Activated CD4-positive, alpha-beta T cell treated with anti-CD3 and anti-CD28 coated beads, Interleukin-2, Interleukin-6, amounts not matched to agents 100 ng/mL and 50 ng/mL, durations not matched to agents 16 hours and 8 hours (primary cell): ENCODE measurements around the gene FOXJ2.
"Not testable (repeated sequence)": the region's sequence is repeated elsewhere in the genome, so short reads cannot be mapped to it uniquely, and the experiment has no call there.

Source experiments
- DNase-seq: peaks from one replicate; pipeline ENCODE4 v3.0.0-alpha.2; 2020

Gene FOXJ2

GRCh38 chr12:8031017-8031416, 1.5 kb upstream of the FOXJ2 start:
- DNase-seq, result not testable (repeated sequence)

GRCh38 chr12:8031872-8032241, 659 bp upstream of the FOXJ2 start:
- DNase-seq, result no peak

GRCh38 chr12:8033153-8034044, 883 bp downstream of the FOXJ2 start:
- DNase-seq, result peak; percentile 54

- DNase-seq, result no peak
Measured at GRCh38 chr12:8034802-8035201, 2.3 kb downstream of the FOXJ2 start.

GRCh38 chr12:8035440-8036010, 3.0 kb downstream of the FOXJ2 start:
- DNase-seq, result no peak

GRCh38 chr12:8036346-8036745, 3.8 kb downstream of the FOXJ2 start:
- no peak for DNase-seq

GRCh38 chr12:8037046-8037663, 4.6 kb downstream of the FOXJ2 start:
- no peak for DNase-seq

GRCh38 chr12:8037947-8038346, 5.4 kb downstream of the FOXJ2 start:
- no peak for DNase-seq

GRCh38 chr12:8038659-8039114, 6.2 kb downstream of the FOXJ2 start:
- peak; percentile 51 for DNase-seq

GRCh38 chr12:8040791-8041190, 8.3 kb downstream of the FOXJ2 start:
- DNase-seq, result no peak

GRCh38 chr12:8045952-8046944, 13.7 kb downstream of the FOXJ2 start:
- peak; percentile 82 for DNase-seq

GRCh38 chr12:8047842-8048241, 15.3 kb downstream of the FOXJ2 start:
- no peak for DNase-seq

- peak; percentile 20 for DNase-seq
Measured at GRCh38 chr12:8048906-8049305, 16.4 kb downstream of the FOXJ2 start.

- DNase-seq, result no peak
Measured at GRCh38 chr12:8050600-8051250, 18.2 kb downstream of the FOXJ2 start.

GRCh38 chr12:8052679-8053078, 20.2 kb downstream of the FOXJ2 start:
- DNase-seq, result no peak

GRCh38 chr12:8054816-8055215, 22.3 kb downstream of the FOXJ2 start:
- no peak for DNase-seq

GRCh38 chr12:8057306-8057705, 24.8 kb downstream of the FOXJ2 start:
- DNase-seq, result no peak

GRCh38 chr12:8057839-8058238, 25.3 kb downstream of the FOXJ2 start:
- DNase-seq, result no peak

- DNase-seq, result no peak
Measured at GRCh38 chr12:8058506-8058905, 26.0 kb downstream of the FOXJ2 start.

- no peak for DNase-seq
Measured at GRCh38 chr12:8064131-8064530, 31.6 kb downstream of the FOXJ2 start.

- peak; percentile 75 for DNase-seq
Measured at GRCh38 chr12:8065991-8066594, 33.6 kb downstream of the FOXJ2 start, which contains the start of gene C3AR1. TSS of gene C3AR1 (minus strand) at chr12:8066359. CDS start at chr12:8060185, 6,174 bp downstream.

- no peak for DNase-seq
Measured at GRCh38 chr12:8069582-8069981, 37.1 kb downstream of the FOXJ2 start.
